Endothelial cell of umbilical vein (primary cell): ENCODE data around the gene PAX5. TPM values are rescaled to one million over a fixed set of nuclear protein-coding genes. Genes with fewer than 3 reads are reported as not detected.

Experiments used
- BruUV-seq: library from RNA; stranded (reverse); fragments of 400-500 nt; replicated peaks from 2 replicates; lab custom pipeline; 2021; lab: Mats Ljungman, UMichigan
- CTCF ChIA-PET: fragments of 300-600, 350-600 bp; sonication (Branson Sonifier 250); formaldehyde crosslinking; loops from one replicate; lab custom pipeline; 2021; ENCODE audit warnings: antibody characterized with exemption, inconsistent platforms; lab: Charles Lee
- POLR2A ChIA-PET: fragments of 300-600, 350-600 bp; sonication (Branson Sonifier 250); formaldehyde crosslinking; loops from one replicate; lab custom pipeline; 2021; ENCODE audit warnings: antibody characterized with exemption, inconsistent platforms; lab: Charles Lee
- DNase-seq: peaks from one replicate; pipeline ENCODE4 v3.0.0-alpha.2; 2011; ENCODE audit warnings: low read depth, low spot score
- FAIRE-seq: peaks from 2 replicates; lab custom pipeline; 2011; peaks lifted over from hg19 to GRCh38; lab: Jason Lieb, UNC
- H2AFZ ChIP-seq: 2 replicates; pipeline ENCODE4 v1.6.0; 2012; ENCODE audit warnings: low read depth, low read length, control low read depth, inconsistent platforms
- H3K27ac ChIP-seq: 2 replicates; pipeline ENCODE4 v1.5.1; 2011; ENCODE audit warnings: low read depth, mild to moderate bottlenecking, control low read depth, low read length, moderate library complexity; ENCODE audit not compliant: insufficient read depth
- H3K27me3 ChIP-seq, 2 experiments: 2 replicates each; pipeline versions ENCODE4 v1.6.0 to v1.6.1; 2011; ENCODE audit warnings: low read length in 2 of 2, mixed read lengths in 1 of 2; ENCODE audit not compliant: control insufficient read depth in 2 of 2, insufficient read depth in 2 of 2
- H3K36me3 ChIP-seq, 2 experiments: 2 replicates in 1 of 2; 3 replicates in 1 of 2; pipeline ENCODE4 v1.5.1; 2011; ENCODE audit warnings: low read length in 2 of 2, mild to moderate bottlenecking in 1 of 2, moderate library complexity in 1 of 2; ENCODE audit not compliant: control insufficient read depth in 2 of 2, insufficient read depth in 2 of 2; ENCODE audit errors: extremely low read depth in 1 of 2
- H3K4me1 ChIP-seq: 3 replicates; pipeline ENCODE4 v1.5.1; 2011; ENCODE audit warnings: mild to moderate bottlenecking, low read length; ENCODE audit not compliant: control insufficient read depth, insufficient read depth; ENCODE audit errors: extremely low read depth
- H3K4me2 ChIP-seq: 2 replicates; pipeline ENCODE4 v1.6.1; 2011; ENCODE audit warnings: low read length, control low read depth, mixed read lengths; ENCODE audit not compliant: insufficient read depth
- H3K4me3 ChIP-seq, 3 experiments: fragments of 200-600 bp in 1 of 3; sonication (generic), shearing (Covaris generic) in 1 of 3; replicated peaks in 1 of 3; 2 replicates each; pipeline ENCODE4 v1.5.1; 2011 to 2016; ENCODE audit warnings: control low read depth in 3 of 3, low read length in 3 of 3, mild to moderate bottlenecking in 2 of 3, inconsistent platforms in 1 of 3, low read depth in 1 of 3, moderate library complexity in 1 of 3; ENCODE audit not compliant: insufficient read depth in 1 of 3
- H3K79me2 ChIP-seq: 2 replicates; pipeline ENCODE4 v1.6.0; 2012; ENCODE audit warnings: low read length, inconsistent platforms; ENCODE audit not compliant: control insufficient read depth, insufficient read depth
- H3K9ac ChIP-seq: replicated peaks from 2 replicates; pipeline ENCODE3; 2011; ENCODE audit warnings: low read length, control low read depth; ENCODE audit not compliant: insufficient read depth; ENCODE audit errors: extremely low read depth
- H3K9me1 ChIP-seq: replicated peaks from 3 replicates; pipeline ENCODE4 v1.6.0; 2011; ENCODE audit warnings: mild to moderate bottlenecking, low read length; ENCODE audit not compliant: control insufficient read depth, insufficient read depth; ENCODE audit errors: extremely low read depth
- H3K9me3 ChIP-seq: replicated peaks from 2 replicates; pipeline ENCODE4 v1.5.1; 2012; ENCODE audit warnings: low read length, inconsistent platforms; ENCODE audit not compliant: control insufficient read depth, insufficient read depth
- H4K20me1 ChIP-seq: replicated peaks from 2 replicates; pipeline ENCODE3; 2011; ENCODE audit warnings: mild to moderate bottlenecking, low read length; ENCODE audit not compliant: control insufficient read depth, insufficient read depth; ENCODE audit errors: extremely low read depth
- EZH2 ChIP-seq: IDR thresholded peaks from 2 replicates; pipeline ENCODE4 v1.6.1; 2012; ENCODE audit warnings: borderline replicate concordance, low read depth, mild to moderate bottlenecking, moderate library complexity, low read length, inconsistent platforms; ENCODE audit not compliant: severe bottlenecking
- FOS ChIP-seq: IDR thresholded peaks from 2 replicates; pipeline ENCODE4 v1.6.1; 2011; ENCODE audit warnings: mild to moderate bottlenecking, low read length, moderate library complexity, borderline replicate concordance; ENCODE audit not compliant: insufficient read depth
- GATA2 ChIP-seq: IDR thresholded peaks from 2 replicates; pipeline ENCODE4 v1.7.0; 2011; ENCODE audit warnings: low read depth, mild to moderate bottlenecking, moderate library complexity, mixed read lengths, low read length; ENCODE audit not compliant: insufficient read length, insufficient read depth
- JUN ChIP-seq: IDR thresholded peaks from 2 replicates; pipeline ENCODE4 v1.6.1; 2011; ENCODE audit warnings: borderline replicate concordance, low read depth; ENCODE audit not compliant: insufficient read length, insufficient read depth
- MYC ChIP-seq: IDR thresholded peaks from one replicate; pipeline ENCODE4 v1.6.1; 2011; ENCODE audit warnings: mild to moderate bottlenecking, low read depth, low read length
- POLR2A ChIP-seq: IDR thresholded peaks from 2 replicates; pipeline ENCODE4 v1.6.1; 2012; ENCODE audit warnings: low read depth, mild to moderate bottlenecking, control low read depth, low read length
- POLR2AphosphoS5 ChIP-seq: IDR thresholded peaks from 2 replicates; pipeline ENCODE4 v1.6.1; 2012; ENCODE audit warnings: low read depth, mild to moderate bottlenecking, control low read depth, low read length, moderate library complexity; ENCODE audit not compliant: insufficient read depth
- dilution Hi-C: fragments of 300-500 bp; cut with MboI; formaldehyde crosslinking; loops from one replicate; pipeline ENCODE4 v1.15.0; 2019; ENCODE audit warnings: low sequenced_read_pairs; ENCODE audit not compliant: extremely low pct_ligation_motif_present
- intact Hi-C: fragments of 100-400 bp; cut with micrococcal nuclease; formaldehyde crosslinking; loops from one replicate; pipeline ENCODE4 v1.10.0; 2022
- polyA plus RNA-seq, 4 experiments: library from polyadenylated mRNA; depleted of rRNA in 3 of 4; stranded (reverse) in 3 of 4; unstranded in 1 of 4; fragments of >200 nt; gene quantifications; 2 replicates each; pipeline versions ENCODE4 v1.2.1 to v1.2.3, GENCODE V29; 2011 to 2012; ENCODE audit warnings: missing spikeins in 1 of 4
- total RNA-seq: library from RNA; stranded (reverse); gene quantifications from 2 replicates; pipeline ENCODE4 v1.2.3, GENCODE V29; 2021
- TF ChIP-seq, protein P1 (sequence below): IDR thresholded peaks from 2 replicates; pipeline ENCODE4 v1.6.1; 2011; ENCODE audit not compliant: insufficient read depth, insufficient read length
- TF ChIP-seq, protein P2 (sequence below), 2 donors: IDR thresholded peaks; 1 replicate in 1 of 2; 2 replicates in 1 of 2; pipeline ENCODE4 v1.5.1; 2011; ENCODE audit warnings: low read length in 2 of 2, mild to moderate bottlenecking in 2 of 2, moderate library complexity in 2 of 2, control low read depth in 1 of 2, inconsistent platforms in 1 of 2, low read depth in 1 of 2; ENCODE audit not compliant: insufficient read depth in 1 of 2; ENCODE audit errors: extremely low read depth in 1 of 2

Gene PAX5
- total and polyA plus RNA-seq, 2 donors (not counting 3 experiments of a cell fraction or from before 2014, with no cell fraction given): not detected

DNA sequence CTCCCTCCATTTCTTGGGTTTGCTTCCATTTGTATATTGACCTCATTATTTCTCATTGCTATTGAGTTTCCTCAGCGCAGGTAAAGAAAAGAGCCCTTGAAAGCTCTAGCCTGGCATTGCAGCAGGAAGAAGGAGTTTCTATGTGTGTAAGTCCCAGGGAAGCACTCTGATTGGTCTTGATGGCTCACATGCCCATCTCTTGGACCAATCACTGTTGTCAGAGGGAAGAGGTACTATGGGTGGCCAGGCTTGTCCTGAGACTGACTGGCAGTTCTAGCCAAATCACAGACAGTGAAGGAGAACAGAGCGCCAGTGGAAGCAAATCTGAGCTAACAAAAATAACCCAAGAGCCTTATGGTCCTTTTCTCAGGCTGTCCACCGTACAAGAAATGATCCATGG is 219.0 kb downstream of the PAX5 start:
- POLR2A ChIA-PET: no interaction called here

More for the DNA sequence above, 219.0 kb downstream of the PAX5 start:
- intact Hi-C loops (no loop called here), dilution Hi-C loops (no loop called here)
- TF ChIP-seq FOS (no peak), GATA2 (no peak), EZH2 (no peak), POLR2AphosphoS5 (no peak), POLR2A (no peak), JUN (no peak), MYC (no peak)
- TF ChIP-seq, protein P1, sequence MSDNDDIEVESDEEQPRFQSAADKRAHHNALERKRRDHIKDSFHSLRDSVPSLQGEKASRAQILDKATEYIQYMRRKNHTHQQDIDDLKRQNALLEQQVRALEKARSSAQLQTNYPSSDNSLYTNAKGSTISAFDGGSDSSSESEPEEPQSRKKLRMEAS: no peak
- TF ChIP-seq, protein P2, sequence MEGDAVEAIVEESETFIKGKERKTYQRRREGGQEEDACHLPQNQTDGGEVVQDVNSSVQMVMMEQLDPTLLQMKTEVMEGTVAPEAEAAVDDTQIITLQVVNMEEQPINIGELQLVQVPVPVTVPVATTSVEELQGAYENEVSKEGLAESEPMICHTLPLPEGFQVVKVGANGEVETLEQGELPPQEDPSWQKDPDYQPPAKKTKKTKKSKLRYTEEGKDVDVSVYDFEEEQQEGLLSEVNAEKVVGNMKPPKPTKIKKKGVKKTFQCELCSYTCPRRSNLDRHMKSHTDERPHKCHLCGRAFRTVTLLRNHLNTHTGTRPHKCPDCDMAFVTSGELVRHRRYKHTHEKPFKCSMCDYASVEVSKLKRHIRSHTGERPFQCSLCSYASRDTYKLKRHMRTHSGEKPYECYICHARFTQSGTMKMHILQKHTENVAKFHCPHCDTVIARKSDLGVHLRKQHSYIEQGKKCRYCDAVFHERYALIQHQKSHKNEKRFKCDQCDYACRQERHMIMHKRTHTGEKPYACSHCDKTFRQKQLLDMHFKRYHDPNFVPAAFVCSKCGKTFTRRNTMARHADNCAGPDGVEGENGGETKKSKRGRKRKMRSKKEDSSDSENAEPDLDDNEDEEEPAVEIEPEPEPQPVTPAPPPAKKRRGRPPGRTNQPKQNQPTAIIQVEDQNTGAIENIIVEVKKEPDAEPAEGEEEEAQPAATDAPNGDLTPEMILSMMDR (IDR thresholded peaks at IDR 0.05; ENCODE audit: extremely low read depth in 1 of 2, insufficient read depth in 1 of 2, low read depth in 1 of 2, low read length in 2 of 2): no peak
- Histone ChIP-seq H3K79me2 (no peaks in the 10 kb centered on the region), H3K9me1 (no peaks in the 10 kb centered on the region), H3K9me3 (no peaks in the 10 kb centered on the region), H3K36me3 (no peaks in the 10 kb centered on the region), H2AFZ (no peak overlapping the region), H3K27ac (no peak overlapping the region), H3K4me1 (no peaks in the 10 kb centered on the region), H3K4me2 (no peak overlapping the region), H4K20me1 (no peaks in the 10 kb centered on the region), H3K27me3 (peaks cover 30 to 53% of the 10 kb centered on the region in 2 experiments), H3K4me3 (no peak overlapping the region), H3K9ac (no peak overlapping the region)
- no peak for FAIRE-seq
- CTCF ChIA-PET: interaction anchor here (0.9 to 1.9 kb wide), 2 partner anchors 8 to 10 kb away, joined by 3 to 5 read pairs; no protein-coding TSS in a partner anchor
- no TSS peak for BruUV-seq
- DNase-seq: no peak
